ENCODE data around the gene RNASEH2B.

- TF ChIP-seq CTCF (IDR thresholded peaks at IDR 0.05; ENCODE audit: low read length) (no peak), EZH2 (optimal IDR thresholded peaks at IDR 0.05; ENCODE audit: low read depth, low read length) (no peak)
Observed at GRCh38 chr13:50917572-50917971, 8.0 kb downstream of the RNASEH2B start.

All from MM.1S (cell line).